Stomach (tissue), 9 donors: ENCODE results near the gene KLHL29. TPM values are rescaled to one million over a fixed set of nuclear protein-coding genes. Genes with fewer than 3 reads are reported as not detected.
A peak's percentile ranks its signal among the peaks of the same experiment; 100 is the strongest.

ENCODE experiments used
- DNase-seq, 2 donors: peaks; one replicate each; pipeline versions ENCODE4 v3.0.0 to v3.0.0-alpha.2; 2013 to 2019
- H3K27ac ChIP-seq, 5 donors: fragments of 200-600 bp in 4 of 5; sonication (generic) in 4 of 5; one replicate each; pipeline ENCODE4 v1.5.1; 2013 to 2019; ENCODE audit warnings: mild to moderate bottlenecking in 1 of 5, moderate library complexity in 1 of 5
- H3K27me3 ChIP-seq, 3 donors: fragments of 200-600 bp; sonication (generic); one replicate each; pipeline ENCODE4 v1.5.1; 2017 to 2019; ENCODE audit warnings: mixed run types in 1 of 3
- H3K36me3 ChIP-seq, 4 donors: fragments of 200-600 bp; sonication (generic); 1 replicate in 3 of 4; 2 replicates in 1 of 4; pipeline ENCODE4 v1.5.1; 2016 to 2019
- H3K4me1 ChIP-seq, 4 donors: fragments of 200-600 bp; sonication (generic); one replicate each; pipeline ENCODE4 v1.5.1; 2016 to 2019
- H3K4me3 ChIP-seq, 4 donors: fragments of 200-600 bp; sonication (generic) in 3 of 4; one replicate each; pipeline ENCODE4 v1.5.1; 2016 to 2019; ENCODE audit warnings: mild to moderate bottlenecking in 1 of 4
- H3K9me3 ChIP-seq, 4 donors: fragments of 200-600 bp; sonication (generic); one replicate each; pipeline ENCODE4 v1.5.1; 2016 to 2019
- EP300 ChIP-seq: sonication (generic); formaldehyde crosslinking; IDR thresholded peaks from one replicate; pipeline ENCODE4 v1.6.1; 2017; ENCODE audit warnings: antibody characterized with exemption
- POLR2A ChIP-seq, 4 donors: fragments of 450-650 bp; IDR thresholded peaks; one replicate each; pipeline ENCODE4 v1.6.1; 2016; ENCODE audit warnings: antibody characterized with exemption in 4 of 4, control low read depth in 2 of 4, mild to moderate bottlenecking in 1 of 4, moderate library complexity in 1 of 4
- POLR2AphosphoS5 ChIP-seq, 3 donors: sonication (generic); formaldehyde crosslinking; IDR thresholded peaks; one replicate each; pipeline ENCODE4 v1.6.1; 2016; ENCODE audit warnings: antibody characterized with exemption in 3 of 3
- WGBS, 5 donors: extraction: QIAGEN DNeasy Blood & Tissue Kit in 3 of 5; methylation state at CpG; one replicate each; pipeline versions ENCODE4 v1.1.5 to v1.1.7; 2013 to 2018; 5-methylcytosine and 5-hydroxymethylcytosine counted together
- intact Hi-C: fragments of 100-400 bp; cut with DNase I; formaldehyde crosslinking; loops from one replicate; pipeline ENCODE4 v1.15.1; 2023; ENCODE audit warnings: low total_unique reads
- polyA plus RNA-seq, 3 donors: library from polyadenylated mRNA; stranded (reverse); fragments of 200-250 nt; gene quantifications; one replicate each; pipeline ENCODE4 v1.2.3, GENCODE V29; 2013
- total RNA-seq, 5 donors: library from RNA; depleted of rRNA; stranded (reverse); fragments of >200 nt; gene quantifications; one replicate each; pipeline versions ENCODE4 v1.1.0 to v1.2.3, GENCODE V29; 2014 to 2016
- TF ChIP-seq, protein P1 (sequence below), 7 experiments: fragments of 450-650 bp in 4 of 7; fragments of 200-600 bp in 3 of 7; sonication (generic) in 3 of 7; IDR thresholded peaks; one replicate each; pipeline ENCODE4 v1.5.1; 2016 to 2019; ENCODE audit warnings: antibody characterized with exemption in 7 of 7, control low read depth in 2 of 7, mild to moderate bottlenecking in 1 of 7
- donor health status: healthy with polysubstance abuse.
- donor health status: Bipolar disorder and iron deficiency.
- donor health status: healthy.

KLHL29 gene
- total and polyA plus RNA-seq, 8 donors, result under 0.01 to 6.6 (median 1.3) TPM

DNA sequence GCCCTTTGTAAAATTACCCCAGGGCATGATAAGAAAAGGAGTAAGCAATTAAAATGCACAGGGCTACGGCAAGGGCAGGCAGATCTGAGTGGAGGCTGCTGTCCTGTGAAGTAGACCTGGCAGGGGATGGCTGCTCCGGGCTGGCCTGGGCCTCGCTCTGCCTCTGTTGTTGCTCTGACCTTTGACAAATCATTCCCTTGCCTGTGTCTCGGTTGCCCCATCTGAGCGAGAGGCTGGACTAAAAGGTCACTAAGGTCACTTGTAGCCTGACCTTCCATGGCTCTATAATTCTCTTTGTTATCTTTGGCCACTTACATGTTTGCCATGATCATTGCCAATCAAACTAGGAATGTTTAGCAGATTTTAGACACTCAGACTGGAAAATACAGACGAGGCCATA lies 118.1 kb downstream of the KLHL29 start:
- DNase-seq, result no peak

DNA sequence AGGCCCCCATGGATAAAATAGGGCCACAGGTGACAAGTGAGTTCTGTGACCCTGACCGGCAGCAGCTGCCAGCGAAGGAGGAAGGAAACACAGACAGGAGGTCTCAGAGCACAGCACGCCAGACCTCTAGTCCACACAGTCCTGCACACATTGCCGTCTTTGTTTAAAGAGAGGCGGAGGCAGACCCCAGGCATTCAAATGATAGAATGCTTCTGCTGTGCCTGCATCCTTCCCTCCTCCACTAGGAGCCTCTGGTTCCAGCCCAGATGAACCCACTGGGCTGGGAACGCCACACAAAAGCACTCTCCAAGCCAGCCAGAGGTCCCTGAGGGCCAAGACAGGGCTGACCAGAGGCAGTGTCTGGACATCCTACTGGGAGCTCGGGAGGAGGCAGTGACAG lies 118.7 kb downstream of the KLHL29 start:
- H3K9me3 ChIP-seq, result no peaks in the 10 kb centered on the region
- H3K27ac ChIP-seq, result peak overlapping the region in 1 of 5 donors; percentile 69
- H3K4me3 ChIP-seq, result no peak overlapping the region
- 68 to 80% (median 77%) methylated on average over 6 to 7 of the region's 7 CpGs for WGBS, 5 donors
- H3K36me3 ChIP-seq, result no peaks in the 10 kb centered on the region
- peaks cover 0 to 49% (median 18%) of the 10 kb centered on the region in 4 donors for H3K4me1 ChIP-seq
- no peak for TF ChIP-seq POLR2A (IDR thresholded peaks at IDR 0.05)
- no peaks in the 10 kb centered on the region for H3K27me3 ChIP-seq
- intact Hi-C loops, result no loop called here
- peak in 1 of 2 donors; percentile 55 for DNase-seq

More for the DNA sequence above, 118.1 kb downstream of the KLHL29 start:
- H3K36me3 ChIP-seq, result no peaks in the 10 kb centered on the region
- H3K27ac ChIP-seq, result peak overlapping the region in 1 of 5 donors; percentile 69
- H3K4me3 ChIP-seq, result no peak overlapping the region
- WGBS, 5 donors, result 63 to 83% (median 72%) methylated on average over 6 of the region's 6 CpGs
- no peak for TF ChIP-seq POLR2AphosphoS5 (IDR thresholded peaks at IDR 0.05)
- TF ChIP-seq, protein P1, sequence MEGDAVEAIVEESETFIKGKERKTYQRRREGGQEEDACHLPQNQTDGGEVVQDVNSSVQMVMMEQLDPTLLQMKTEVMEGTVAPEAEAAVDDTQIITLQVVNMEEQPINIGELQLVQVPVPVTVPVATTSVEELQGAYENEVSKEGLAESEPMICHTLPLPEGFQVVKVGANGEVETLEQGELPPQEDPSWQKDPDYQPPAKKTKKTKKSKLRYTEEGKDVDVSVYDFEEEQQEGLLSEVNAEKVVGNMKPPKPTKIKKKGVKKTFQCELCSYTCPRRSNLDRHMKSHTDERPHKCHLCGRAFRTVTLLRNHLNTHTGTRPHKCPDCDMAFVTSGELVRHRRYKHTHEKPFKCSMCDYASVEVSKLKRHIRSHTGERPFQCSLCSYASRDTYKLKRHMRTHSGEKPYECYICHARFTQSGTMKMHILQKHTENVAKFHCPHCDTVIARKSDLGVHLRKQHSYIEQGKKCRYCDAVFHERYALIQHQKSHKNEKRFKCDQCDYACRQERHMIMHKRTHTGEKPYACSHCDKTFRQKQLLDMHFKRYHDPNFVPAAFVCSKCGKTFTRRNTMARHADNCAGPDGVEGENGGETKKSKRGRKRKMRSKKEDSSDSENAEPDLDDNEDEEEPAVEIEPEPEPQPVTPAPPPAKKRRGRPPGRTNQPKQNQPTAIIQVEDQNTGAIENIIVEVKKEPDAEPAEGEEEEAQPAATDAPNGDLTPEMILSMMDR (IDR thresholded peaks at IDR 0.05), result no peak
- TF ChIP-seq EP300, result no peak
- no peak for TF ChIP-seq POLR2A (IDR thresholded peaks at IDR 0.05)
- H3K27me3 ChIP-seq, result no peaks in the 10 kb centered on the region
- H3K9me3 ChIP-seq, result no peaks in the 10 kb centered on the region
- peaks cover 0 to 53% (median 20%) of the 10 kb centered on the region in 4 donors for H3K4me1 ChIP-seq
- intact Hi-C loops, result no loop called here

DNA sequence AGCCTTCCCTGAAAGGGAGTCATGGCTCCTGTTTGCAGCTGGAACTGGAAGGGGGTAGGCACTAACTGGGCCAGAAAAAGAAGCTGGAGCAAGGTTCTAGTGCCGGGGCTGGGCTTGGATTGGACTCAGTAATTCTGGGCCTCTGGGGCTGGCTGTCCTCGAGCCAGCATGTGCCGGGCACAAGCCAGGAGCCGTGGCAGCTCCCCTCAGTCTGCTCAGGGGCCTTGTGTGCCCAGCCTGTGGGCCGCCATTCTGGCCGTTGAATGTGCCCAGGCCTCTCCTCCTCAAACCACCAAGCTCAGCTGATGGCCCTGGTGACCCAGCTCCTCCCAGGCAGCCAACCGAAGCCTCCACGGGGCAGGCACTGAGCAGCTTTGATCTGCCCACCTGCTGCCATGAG lies 119.6 kb downstream of the KLHL29 start:
- H3K4me1 ChIP-seq, result peaks cover 0 to 46% (median 13%) of the 10 kb centered on the region in 4 donors
- intact Hi-C loops, result no loop called here

DNA sequence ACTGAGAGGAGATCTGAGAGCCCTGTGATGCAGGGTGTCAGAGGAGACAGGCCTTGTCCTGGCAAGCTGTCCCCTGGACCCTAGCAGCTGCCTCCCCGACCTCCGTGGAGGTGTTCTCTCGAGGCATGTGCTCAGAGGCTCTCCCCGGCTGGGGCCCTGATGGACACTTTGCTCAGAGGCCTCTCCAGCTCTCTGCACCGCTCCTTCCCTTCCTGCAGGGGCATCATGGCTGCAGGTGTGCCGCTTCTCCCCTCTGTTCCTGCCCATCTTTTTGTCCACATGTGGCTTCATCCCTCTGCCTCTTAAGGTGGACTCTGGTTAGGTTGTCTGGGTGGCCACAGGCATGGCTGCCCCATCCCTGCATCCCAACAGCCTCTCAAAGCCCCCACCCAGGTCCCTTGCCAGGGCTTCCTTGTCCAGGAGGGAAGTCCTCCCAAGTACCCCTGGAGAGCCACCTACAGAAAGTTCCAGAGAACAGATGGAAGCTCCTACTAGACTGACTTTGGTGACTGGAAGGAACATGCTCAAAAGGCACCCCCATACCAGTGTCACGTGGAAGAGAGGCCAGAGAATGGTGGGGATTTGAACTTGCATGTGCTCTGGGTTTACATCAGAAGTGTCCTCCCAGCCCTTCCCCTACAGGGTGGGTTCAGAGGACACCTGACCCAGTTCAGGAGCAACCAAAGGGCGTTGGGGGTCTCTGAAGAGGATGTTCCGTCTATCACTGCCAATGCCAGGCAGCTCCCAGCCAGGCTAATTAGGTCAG lies 120.4 kb downstream of the KLHL29 start:
- Histone ChIP-seq H3K27ac (peak overlapping the region in 1 of 5 donors; percentile 69), H3K36me3 (no peaks in the 10 kb centered on the region), H3K27me3 (peaks cover 0 to 5% (median 0%) of the 10 kb centered on the region in 3 donors), H3K4me1 (peaks cover 0 to 46% (median 12%) of the 10 kb centered on the region in 4 donors), H3K9me3 (no peaks in the 10 kb centered on the region), H3K4me3 (no peak overlapping the region)
- WGBS, 5 donors, result 81 to 91% (median 84%) methylated on average over 8 to 9 of the region's 9 CpGs
- TF ChIP-seq, protein P1 (IDR thresholded peaks at IDR 0.05), result no peak
- no peak for TF ChIP-seq POLR2AphosphoS5 (IDR thresholded peaks at IDR 0.05)
- no peak for TF ChIP-seq POLR2A (IDR thresholded peaks at IDR 0.05)
- TF ChIP-seq EP300, result no peak
- intact Hi-C loops, result no loop called here
- no peak for DNase-seq

More for the DNA sequence above, 119.6 kb downstream of the KLHL29 start:
- H3K9me3 ChIP-seq, result no peaks in the 10 kb centered on the region
- DNase-seq, result no peak
- H3K27me3 ChIP-seq, result no peaks in the 10 kb centered on the region
- H3K4me3 ChIP-seq, result no peak overlapping the region
- H3K36me3 ChIP-seq, result no peaks in the 10 kb centered on the region
- peak overlapping the region in 1 of 5 donors; percentile 69 for H3K27ac ChIP-seq
- TF ChIP-seq, protein P1 (IDR thresholded peaks at IDR 0.05), result no peak
- no peak for TF ChIP-seq EP300
- TF ChIP-seq POLR2A (IDR thresholded peaks at IDR 0.05), result no peak
- TF ChIP-seq POLR2AphosphoS5 (IDR thresholded peaks at IDR 0.05), result no peak
- WGBS, 5 donors, result 81 to 92% (median 84%) methylated on average over 6 to 8 of the region's 8 CpGs

DNA sequence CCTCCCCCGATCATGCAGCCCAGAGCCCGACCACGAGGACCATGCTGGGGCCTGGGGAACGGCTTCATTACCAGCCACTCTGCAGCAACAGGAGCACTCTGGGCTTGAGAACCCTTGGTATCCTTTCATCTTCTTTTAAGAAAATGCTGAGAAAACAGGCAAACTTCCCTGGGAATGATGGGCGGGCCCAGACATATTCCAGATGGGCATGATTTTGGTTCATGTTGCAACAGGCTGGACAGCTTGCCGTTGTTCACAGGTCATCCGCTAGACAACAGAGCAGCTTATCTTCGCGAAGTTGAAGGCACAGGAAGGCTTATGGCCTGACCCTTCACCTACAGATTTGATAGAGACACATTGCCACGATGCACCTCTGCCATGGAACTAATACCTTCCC lies 121.0 kb downstream of the KLHL29 start:
- no peak for DNase-seq
- Histone ChIP-seq H3K9me3 (no peaks in the 10 kb centered on the region), H3K4me1 (peaks cover 0 to 46% (median 12%) of the 10 kb centered on the region in 4 donors), H3K27me3 (peaks cover 0 to 5% (median 0%) of the 10 kb centered on the region in 3 donors), H3K4me3 (no peak overlapping the region), H3K27ac (peak overlapping the region in 1 of 5 donors; percentile 69), H3K36me3 (no peaks in the 10 kb centered on the region)
- TF ChIP-seq EP300 (no peak), POLR2AphosphoS5 (IDR thresholded peaks at IDR 0.05) (no peak), POLR2A (IDR thresholded peaks at IDR 0.05) (no peak)
- TF ChIP-seq, protein P1 (IDR thresholded peaks at IDR 0.05), result no peak
- 69 to 84% (median 80%) methylated on average over 9 to 10 of the region's 10 CpGs for WGBS, 5 donors
- intact Hi-C loops, result no loop called here
